Right lobe of liver (tissue), 6 donors: Measurements from ENCODE around the gene MRC1. TPM values are rescaled to one million over a fixed set of nuclear protein-coding genes. Genes with fewer than 3 reads are reported as not detected.

Experiments used
- ATAC-seq, 4 donors: fragments of 200-7000 bp; cut with Tn5 transposase; one replicate each; pipeline ENCODE4 v1.9.1; 2020; ENCODE audit warnings: mild to moderate bottlenecking in 4 of 4, moderate library complexity in 4 of 4
- DNase-seq, 3 donors: peaks; one replicate each; pipeline ENCODE4 v3.0.0-alpha.2; 2020
- H3K27ac ChIP-seq, 3 donors: fragments of 200-600 bp; one replicate each; pipeline ENCODE4 v1.8.0; 2022
- H3K27me3 ChIP-seq, 2 donors: fragments of 200-600 bp; one replicate each; pipeline ENCODE4 v1.8.0; 2022
- H3K36me3 ChIP-seq, 4 donors: fragments of 200-600 bp; sonication (generic) in 1 of 4; one replicate each; pipeline versions ENCODE4 v1.5.1 to v1.8.0; 2017 to 2022; ENCODE audit warnings: control low read depth in 1 of 4
- H3K4me1 ChIP-seq, 4 donors: fragments of 200-600 bp; sonication (generic) in 1 of 4; one replicate each; pipeline versions ENCODE4 v1.5.1 to v1.8.0; 2017 to 2022; ENCODE audit warnings: control low read depth in 1 of 4
- H3K4me3 ChIP-seq, 3 donors: fragments of 200-600 bp; one replicate each; pipeline ENCODE4 v1.8.0; 2022
- H3K9me3 ChIP-seq, 4 donors: fragments of 200-600 bp; sonication (generic) in 1 of 4; one replicate each; pipeline versions ENCODE4 v1.5.1 to v1.8.0; 2017 to 2022; ENCODE audit warnings: control low read depth in 1 of 4
- CTCF ChIP-seq, 4 donors: fragments of 200-600 bp in 3 of 4; fragments of 450-650 bp in 1 of 4; IDR thresholded peaks; one replicate each; pipeline versions ENCODE4 v1.5.1 to v1.8.0; 2016 to 2022; ENCODE audit warnings: antibody characterized with exemption in 4 of 4, mild to moderate bottlenecking in 2 of 4
- POLR2A ChIP-seq: fragments of 450-650 bp; IDR thresholded peaks from one replicate; pipeline ENCODE4 v1.6.1; 2017; ENCODE audit warnings: antibody characterized with exemption, mild to moderate bottlenecking
- WGBS: methylation state at CpG from one replicate; pipeline ENCODE4 v1.1.6; 2018; ENCODE audit warnings: low coverage, low lambda C conversion rate; ENCODE audit not compliant: insufficient coverage; ENCODE audit errors: missing lambda C conversion rate; 5-methylcytosine and 5-hydroxymethylcytosine counted together
- intact Hi-C, 2 donors: fragments of 100-400 bp; cut with DNase I; formaldehyde crosslinking; loops; one replicate each; pipeline versions ENCODE4 v1.11.2 to v1.14.1; 2022
- total RNA-seq, 6 experiments: library from RNA; depleted of rRNA in 2 of 6; stranded (reverse); fragments of >200 nt in 2 of 6; fragmentation: NEBNext Ultra II Directional in 3 of 6; extraction: Animal tissue kit (Norgen Biotek cat#: 25700) in 3 of 6; gene quantifications; one replicate each; pipeline versions ENCODE4 v1.1.0 to v1.2.4, GENCODE V29; 2016 to 2023
- donor health status: DM: no; HTN: yes; CAD: no.
- donor health status: DM: no; HTN: no; CAD: no.
- donor health status: DM: no; HTN: no; CAD: no.
- donor health status: DM: no; HTN: yes; CAD: no.
- donor health status: DM: no; HTN: yes; CAD: no.

The MRC1 gene
- total RNA-seq, 6 experiments from 2014 or later = 9.8 to 44.8 (median 34.0) TPM

DNA sequence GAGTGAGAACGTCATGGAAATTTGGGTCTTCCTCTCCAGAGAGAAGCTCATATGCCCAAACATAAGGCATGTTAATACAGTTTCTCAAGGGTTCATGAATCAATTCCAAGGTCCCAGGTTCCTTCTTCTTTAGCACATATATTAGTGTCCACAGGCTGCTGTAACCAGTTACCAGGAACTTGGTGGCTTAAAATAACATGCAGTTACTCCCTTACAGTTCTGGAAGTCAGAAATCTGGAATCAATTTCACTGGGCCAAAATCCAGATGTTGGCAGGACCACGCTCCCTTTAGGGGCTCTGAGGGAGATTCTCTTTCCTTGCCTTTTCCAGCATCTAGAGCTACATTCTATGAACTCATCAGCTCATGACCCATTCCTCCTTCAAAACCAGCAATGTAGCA lies 64.8 kb downstream of the MRC1 start:
- TF ChIP-seq CTCF (IDR thresholded peaks at IDR 0.05) = no peak
- TF ChIP-seq POLR2A = no peak
- WGBS = 41% methylated on average over 2 of the region's 2 CpGs
- intact Hi-C loops = no loop called here
- Histone ChIP-seq H3K27ac (no peak overlapping the region), H3K4me3 (no peak overlapping the region), H3K4me1 (peaks cover 0 to 5% (median 0%) of the 10 kb centered on the region in 4 donors), H3K27me3 (no peaks in the 10 kb centered on the region), H3K9me3 (no peaks in the 10 kb centered on the region), H3K36me3 (no peaks in the 10 kb centered on the region)
- ATAC-seq (no peak), DNase-seq (no peak)

GRCh38 chr10:17877121-17877520 lies 68.0 kb downstream of the MRC1 start:
- H3K36me3 ChIP-seq = no peaks in the 10 kb centered on the region
- H3K9me3 ChIP-seq = no peaks in the 10 kb centered on the region
- DNase-seq (no peak), ATAC-seq (no peak)
- no peaks in the 10 kb centered on the region for H3K27me3 ChIP-seq
- TF ChIP-seq POLR2A = no peak
- no peak for TF ChIP-seq CTCF (IDR thresholded peaks at IDR 0.05)
- H3K27ac ChIP-seq = no peak overlapping the region
- H3K4me1 ChIP-seq = no peaks in the 10 kb centered on the region
- intact Hi-C loops = no loop called here
- H3K4me3 ChIP-seq = no peak overlapping the region

DNA sequence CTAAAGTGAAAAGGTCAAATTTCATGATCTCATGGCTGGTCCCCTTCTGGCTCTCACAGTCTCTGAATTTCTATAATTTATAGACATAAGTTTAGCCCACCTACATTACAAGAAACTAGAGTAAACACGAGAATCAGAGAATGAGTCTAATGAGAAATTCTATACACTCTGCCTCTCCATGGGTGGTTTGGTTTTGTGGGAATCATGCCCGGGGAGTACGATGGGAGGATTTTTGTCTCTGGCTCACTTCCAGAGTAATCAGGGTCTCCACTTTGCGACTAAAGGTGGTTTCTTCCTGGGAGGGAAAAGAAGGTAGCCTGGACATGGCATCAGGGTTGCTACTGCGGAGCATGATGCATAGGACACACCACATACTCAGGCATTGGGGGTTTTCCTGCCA lies 69.7 kb downstream of the MRC1 start:
- no peak for ATAC-seq
- TF ChIP-seq CTCF (IDR thresholded peaks at IDR 0.05) (no peak), POLR2A (no peak)
- WGBS = 68% methylated on average over 5 of the region's 5 CpGs
- H3K9me3 ChIP-seq = no peaks in the 10 kb centered on the region
- no peak overlapping the region for H3K4me3 ChIP-seq
- intact Hi-C loops = no loop called here
- no peak for DNase-seq
- H3K36me3 ChIP-seq = no peaks in the 10 kb centered on the region
- H3K27ac ChIP-seq = no peak overlapping the region
- no peaks in the 10 kb centered on the region for H3K4me1 ChIP-seq
- no peaks in the 10 kb centered on the region for H3K27me3 ChIP-seq

DNA sequence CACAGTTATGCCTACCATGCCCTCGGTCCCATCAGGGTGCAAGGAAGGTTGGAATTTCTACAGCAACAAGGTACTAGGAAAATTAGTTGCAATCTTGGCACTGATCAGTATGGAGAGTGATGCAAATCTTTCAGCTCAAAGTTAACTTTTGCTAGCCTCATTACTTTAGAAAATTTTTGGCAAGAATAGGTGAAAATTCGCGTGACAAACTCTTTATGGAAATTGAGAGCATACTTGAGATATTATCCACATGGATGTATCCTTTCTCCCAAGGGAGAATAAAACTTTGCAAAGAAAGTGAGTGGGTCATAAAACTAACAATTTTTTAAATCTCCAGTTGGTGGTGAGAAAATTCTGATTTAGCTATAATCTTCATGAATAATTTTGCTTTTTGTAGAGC lies 71.5 kb downstream of the MRC1 start:
- no peak for ATAC-seq
- Histone ChIP-seq H3K36me3 (peaks cover 0 to 4% (median 0%) of the 10 kb centered on the region in 4 donors), H3K27ac (no peak overlapping the region), H3K4me3 (no peak overlapping the region), H3K9me3 (no peaks in the 10 kb centered on the region), H3K27me3 (no peaks in the 10 kb centered on the region), H3K4me1 (no peaks in the 10 kb centered on the region)
- DNase-seq = no peak
- WGBS = 60% methylated on average over 3 of the region's 3 CpGs
- intact Hi-C loops = no loop called here
- TF ChIP-seq CTCF (IDR thresholded peaks at IDR 0.05) (no peak), POLR2A (no peak)

GRCh38 chr10:17882557-17882956 lies 73.4 kb downstream of the MRC1 start:
- H3K4me1 ChIP-seq = no peaks in the 10 kb centered on the region
- H3K4me3 ChIP-seq = no peak overlapping the region
- DNase-seq = no peak
- ATAC-seq = peak in 2 of 4 donors; percentile 34 to 53
- intact Hi-C loops = no loop called here
- H3K27ac ChIP-seq = no peak overlapping the region
- WGBS = 33% methylated on average over 1 of the region's 1 CpG
- no peaks in the 10 kb centered on the region for H3K27me3 ChIP-seq
- no peak for TF ChIP-seq CTCF (IDR thresholded peaks at IDR 0.05)
- no peak for TF ChIP-seq POLR2A
- H3K9me3 ChIP-seq = no peaks in the 10 kb centered on the region
- H3K36me3 ChIP-seq = peaks cover 0 to 6% (median 0%) of the 10 kb centered on the region in 4 donors
